ENCODE results near the gene ARHGEF28.
A peak's percentile ranks its signal among the peaks of the same experiment; 100 is the strongest.

GRCh38 chr5:73783828-73784227, 157.8 kb downstream of the ARHGEF28 start:
- TF ChIP-seq EP300 (IDR thresholded peaks at IDR 0.05) (no peak), CTCF (IDR thresholded peaks at IDR 0.05) (peak in 1 of 7 experiments; percentile 21), POLR2AphosphoS5 (IDR thresholded peaks at IDR 0.05) (no peak)
